ENCODE data around the gene KRTAP12-2.
"Not testable (repeated sequence)": the region's sequence is repeated elsewhere in the genome, so short reads cannot be mapped to it uniquely, and the experiment has no call there.

- not testable (repeated sequence) for TF ChIP-seq CTCF, POLR2A (IDR thresholded peaks at IDR 0.05)
Observed at GRCh38 chr21:44646366-44647221, 20.1 kb downstream of the KRTAP12-2 start, which contains the start of gene KRTAP10-11.

All from prostate gland (tissue), 2 donors.